Neural cell (in vitro differentiated cells): ENCODE results near the gene ALDH1A3. TPM values are rescaled to one million over a fixed set of nuclear protein-coding genes. Genes with fewer than 3 reads are reported as not detected.

Source experiments
- H2AFZ ChIP-seq: fragments of 200-600, 300-800 bp; sonication (generic), shearing (Covaris generic); 2 replicates; pipeline ENCODE4 v1.6.0; 2014; ENCODE audit warnings: low read depth, mild to moderate bottlenecking, antibody characterized with exemption, low read length, moderate library complexity
- H3F3A ChIP-seq: fragments of 200-600 bp; shearing (Covaris generic); 2 replicates; pipeline ENCODE4 v1.6.1; 2016; ENCODE audit warnings: mild to moderate bottlenecking, moderate library complexity, mixed read lengths, antibody characterized with exemption, low read length; ENCODE audit not compliant: insufficient read depth, poor library complexity, severe bottlenecking
- H3K27ac ChIP-seq: fragments of 200-600, 300-800 bp; sonication (generic), shearing (Covaris generic); 2 replicates; pipeline ENCODE4 v1.5.1; 2014; ENCODE audit warnings: mild to moderate bottlenecking, low read length, moderate library complexity
- H3K27me3 ChIP-seq: fragments of 300-800, 200-600 bp; sonication (generic), shearing (Covaris generic); 2 replicates; pipeline ENCODE4 v1.6.0; 2014; ENCODE audit warnings: mild to moderate bottlenecking, low read depth, low read length, moderate library complexity; ENCODE audit not compliant: insufficient read depth
- H3K36me3 ChIP-seq: fragments of 300-800, 200-600 bp; sonication (generic), shearing (Covaris generic); 2 replicates; pipeline ENCODE4 v1.5.1; 2014; ENCODE audit warnings: mild to moderate bottlenecking, antibody characterized with exemption, low read length, moderate library complexity; ENCODE audit not compliant: insufficient read depth
- H3K4me2 ChIP-seq: fragments of 300-800, 200-600 bp; sonication (generic), shearing (Covaris generic); 2 replicates; pipeline ENCODE4 v1.6.0; 2014; ENCODE audit warnings: mild to moderate bottlenecking, low read length
- H3K4me3 ChIP-seq: fragments of 300-800, 200-600 bp; sonication (generic), shearing (Covaris generic); 2 replicates; pipeline ENCODE4 v1.5.1; 2014; ENCODE audit warnings: mild to moderate bottlenecking, low read length, moderate library complexity
- H3K79me2 ChIP-seq: fragments of 200-600 bp; shearing (Covaris generic); replicated peaks from 2 replicates; pipeline ENCODE4 v1.6.0; 2014; ENCODE audit warnings: mild to moderate bottlenecking, low read length, moderate library complexity; ENCODE audit not compliant: insufficient read depth
- H3K9ac ChIP-seq: fragments of 300-800, 200-600 bp; sonication (generic), shearing (Covaris generic); 2 replicates; pipeline ENCODE4 v1.6.1; 2016; ENCODE audit warnings: mild to moderate bottlenecking, low read length, mixed read lengths
- H3K9me2 ChIP-seq: fragments of 200-600 bp; shearing (Covaris generic); 2 replicates; pipeline ENCODE4 v1.6.1; 2016; ENCODE audit warnings: mild to moderate bottlenecking, low read length, mixed read lengths; ENCODE audit not compliant: insufficient read depth
- H3K9me3 ChIP-seq: fragments of 200-600, 300-800 bp; sonication (generic), shearing (Covaris generic); 2 replicates; pipeline ENCODE4 v1.6.1; 2016; ENCODE audit warnings: mild to moderate bottlenecking, mixed run types, low read length, moderate library complexity, mixed read lengths
- H4K20me1 ChIP-seq: fragments of 200-600 bp; shearing (Covaris generic); 2 replicates; pipeline ENCODE4 v1.6.1; 2016; ENCODE audit warnings: mild to moderate bottlenecking, mixed run types; ENCODE audit not compliant: insufficient read depth
- CTCF ChIP-seq: fragments of 450-650 bp; IDR thresholded peaks from 2 replicates; pipeline ENCODE4 v1.5.1; 2014; ENCODE audit warnings: antibody characterized with exemption, mild to moderate bottlenecking, moderate library complexity; ENCODE audit not compliant: poor library complexity, severe bottlenecking
- EP300 ChIP-seq: fragments of 450-650 bp; conservative IDR thresholded peaks from 2 replicates; pipeline ENCODE4 v1.6.1; 2014; ENCODE audit warnings: antibody characterized with exemption, mild to moderate bottlenecking, moderate library complexity; ENCODE audit not compliant: poor library complexity, severe bottlenecking
- EZH2 ChIP-seq: fragments of 200-600, 300-800 bp; shearing (Covaris generic), sonication (generic); IDR thresholded peaks from 2 replicates; pipeline ENCODE4 v1.6.1; 2014; ENCODE audit warnings: antibody characterized with exemption, low read length, borderline replicate concordance, mild to moderate bottlenecking; ENCODE audit not compliant: insufficient read depth, poor library complexity, severe bottlenecking
- MXI1 ChIP-seq: fragments of 450-650 bp; conservative IDR thresholded peaks from 2 replicates; pipeline ENCODE4 v1.6.1; 2014; ENCODE audit warnings: antibody characterized with exemption, mild to moderate bottlenecking; ENCODE audit not compliant: poor library complexity, severe bottlenecking
- POLR2AphosphoS5 ChIP-seq: IDR thresholded peaks from 2 replicates; pipeline ENCODE4 v1.6.1; 2012
- RAD21 ChIP-seq: fragments of 450-650 bp; conservative IDR thresholded peaks from 2 replicates; pipeline ENCODE4 v1.6.1; 2014; ENCODE audit warnings: antibody characterized with exemption, mild to moderate bottlenecking, moderate library complexity
- REST ChIP-seq: IDR thresholded peaks from 2 replicates; pipeline ENCODE4 v1.6.1; 2012; ENCODE audit warnings: borderline replicate concordance
- SMC3 ChIP-seq: fragments of 450-650 bp; conservative IDR thresholded peaks from 2 replicates; pipeline ENCODE4 v1.6.1; 2014; ENCODE audit warnings: antibody characterized with exemption, mild to moderate bottlenecking, moderate library complexity; ENCODE audit not compliant: poor library complexity
- TAF1 ChIP-seq: IDR thresholded peaks from 2 replicates; pipeline ENCODE4 v1.6.1; 2012; ENCODE audit warnings: low read depth
- polyA plus RNA-seq: library from polyadenylated mRNA; depleted of rRNA; stranded (reverse); fragments of >200 nt; gene quantifications from 2 replicates; pipeline ENCODE4 v1.2.3, GENCODE V29; 2014

Gene ALDH1A3
- polyA plus RNA-seq, 1 donor from 2014 or later: 0.06 TPM

GRCh38 chr15:100844778-100845177, 34.9 kb upstream of the ALDH1A3 start:
- Histone ChIP-seq H3K9me3 (no peaks in the 10 kb centered on the region), H3K27ac (no peak overlapping the region), H3K9ac (no peak overlapping the region), H3K79me2 (no peaks in the 10 kb centered on the region), H3K4me3 (no peak overlapping the region), H2AFZ (no peak overlapping the region), H3K9me2 (no peaks in the 10 kb centered on the region), H3K36me3 (no peaks in the 10 kb centered on the region), H3K27me3 (no peaks in the 10 kb centered on the region), H4K20me1 (no peaks in the 10 kb centered on the region), H3F3A (no peaks in the 10 kb centered on the region), H3K4me2 (no peak overlapping the region)
- TF ChIP-seq EZH2 (no peak), TAF1 (no peak), EP300 (no peak), POLR2AphosphoS5 (no peak), MXI1 (no peak), RAD21 (no peak)

GRCh38 chr15:100847194-100847593, 32.4 kb upstream of the ALDH1A3 start:
- Histone ChIP-seq H3K4me3 (no peak overlapping the region), H3K79me2 (no peaks in the 10 kb centered on the region), H3K27ac (no peak overlapping the region), H4K20me1 (no peaks in the 10 kb centered on the region), H2AFZ (no peak overlapping the region), H3K36me3 (no peaks in the 10 kb centered on the region), H3K4me2 (no peak overlapping the region), H3K9me3 (no peaks in the 10 kb centered on the region), H3F3A (no peaks in the 10 kb centered on the region), H3K9ac (no peak overlapping the region), H3K27me3 (no peaks in the 10 kb centered on the region), H3K9me2 (no peaks in the 10 kb centered on the region)
- TF ChIP-seq CTCF: no peak
- no peak for TF ChIP-seq EZH2
- TF ChIP-seq SMC3: no peak
- TF ChIP-seq TAF1: no peak
- TF ChIP-seq POLR2AphosphoS5: no peak
- TF ChIP-seq EP300: no peak
- no peak for TF ChIP-seq RAD21
- TF ChIP-seq REST: no peak
- no peak for TF ChIP-seq MXI1
